DMS79 treated with DMSO at 0.1 percent for 48 hours (cell line): ENCODE results near the gene SLC26A6.

Experiments
- DNase-seq: peaks from one replicate; lab custom pipeline; 2025; lab: John Stamatoyannopoulos, UW

SLC26A6 gene

GRCh38 chr3:48635222-48636021, at the start of gene SLC26A6:
Gene SLC26A6, minus strand, starts transcription at chr3:48635461. Its CDS starts 68 bp downstream, at chr3:48635393.
- DNase-seq: peak; percentile 57

GRCh38 chr3:48684480-48685143, 49.4 kb upstream of the SLC26A6 start:
- no peak for DNase-seq

- no peak for DNase-seq
Observed at GRCh38 chr3:48684054-48684349, 48.7 kb upstream of the SLC26A6 start.

GRCh38 chr3:48682786-48683185, 47.5 kb upstream of the SLC26A6 start:
- no peak for DNase-seq

GRCh38 chr3:48681974-48682610, 46.8 kb upstream of the SLC26A6 start:
- DNase-seq: no peak

- DNase-seq: no peak
Observed at GRCh38 chr3:48681541-48681880, 46.2 kb upstream of the SLC26A6 start.

- DNase-seq: no peak
Observed at GRCh38 chr3:48680811-48681540, 45.7 kb upstream of the SLC26A6 start.

- DNase-seq: no peak
Observed at GRCh38 chr3:48679411-48680391, 44.4 kb upstream of the SLC26A6 start.

GRCh38 chr3:48678566-48679380, 43.5 kb upstream of the SLC26A6 start:
- DNase-seq: no peak

- DNase-seq: no peak
Observed at GRCh38 chr3:48678056-48678455, 42.8 kb upstream of the SLC26A6 start.

GRCh38 chr3:48674505-48674904, 39.2 kb upstream of the SLC26A6 start:
- no peak for DNase-seq

- no peak for DNase-seq
Observed at GRCh38 chr3:48672522-48672921, 37.3 kb upstream of the SLC26A6 start.

- DNase-seq: no peak
Observed at GRCh38 chr3:48664929-48665328, 29.7 kb upstream of the SLC26A6 start.

GRCh38 chr3:48664313-48664644, 29.0 kb upstream of the SLC26A6 start:
- DNase-seq: no peak

GRCh38 chr3:48663489-48664312, 28.4 kb upstream of the SLC26A6 start:
- DNase-seq: peak; percentile 81

- peak; percentile 56 for DNase-seq
Observed at GRCh38 chr3:48662753-48663488, 27.7 kb upstream of the SLC26A6 start, which contains the start of gene CELSR3. Gene CELSR3, minus strand, starts transcription at chr3:48662886. Its CDS starts 252 bp downstream, at chr3:48662634.

- no peak for DNase-seq
Observed at GRCh38 chr3:48662145-48662752, 27.0 kb upstream of the SLC26A6 start.

- DNase-seq: no peak
Observed at GRCh38 chr3:48661501-48662144, 26.4 kb upstream of the SLC26A6 start.
